Spleen (tissue), 11 donors: ENCODE data around the gene DUSP16. TPM values are rescaled to one million over a fixed set of nuclear protein-coding genes. Genes with fewer than 3 reads are reported as not detected.
"Not testable (repeated sequence)": the region's sequence is repeated elsewhere in the genome, so short reads cannot be mapped to it uniquely, and the experiment has no call there.

ENCODE experiments used
- DNase-seq: peaks from one replicate; pipeline ENCODE4 v3.0.0-alpha.2; 2020
- H3K27ac ChIP-seq, 8 donors: fragments of 200-600 bp; sonication (generic) in 7 of 8; 1 replicate in 4 of 8; 2 replicates in 4 of 8; pipeline versions ENCODE4 v1.5.0 to v1.8.0; 2016 to 2021; ENCODE audit warnings: inconsistent platforms in 4 of 8, mild to moderate bottlenecking in 4 of 8, moderate library complexity in 1 of 8
- H3K27me3 ChIP-seq, 7 donors: fragments of 200-600 bp; sonication (generic) in 6 of 7; replicated peaks in 1 of 7; 1 replicate in 4 of 7; 2 replicates in 3 of 7; pipeline versions ENCODE4 v1.5.0 to v1.8.0; 2016 to 2021; ENCODE audit warnings: inconsistent platforms in 3 of 7, mild to moderate bottlenecking in 1 of 7
- H3K36me3 ChIP-seq, 6 donors: fragments of 200-600 bp; sonication (generic) in 5 of 6; 1 replicate in 4 of 6; 2 replicates in 2 of 6; pipeline versions ENCODE4 v1.5.0 to v1.8.0; 2016 to 2021; ENCODE audit warnings: inconsistent platforms in 2 of 6
- H3K4me1 ChIP-seq, 6 donors: fragments of 200-600 bp; sonication (generic) in 5 of 6; 1 replicate in 3 of 6; 2 replicates in 3 of 6; pipeline versions ENCODE4 v1.5.0 to v1.8.0; 2016 to 2021; ENCODE audit warnings: inconsistent platforms in 3 of 6
- H3K4me3 ChIP-seq, 8 donors: fragments of 200-600 bp; sonication (generic) in 7 of 8; 1 replicate in 4 of 8; 2 replicates in 4 of 8; pipeline versions ENCODE4 v1.5.0 to v1.8.0; 2016 to 2021; ENCODE audit warnings: inconsistent platforms in 4 of 8, mild to moderate bottlenecking in 4 of 8, moderate library complexity in 2 of 8
- H3K9me3 ChIP-seq, 8 donors: fragments of 200-600 bp; sonication (generic) in 7 of 8; 1 replicate in 4 of 8; 2 replicates in 4 of 8; pipeline versions ENCODE4 v1.5.0 to v1.8.0; 2016 to 2021; ENCODE audit warnings: inconsistent platforms in 4 of 8
- POLR2A ChIP-seq, 3 donors: fragments of 450-650 bp; IDR thresholded peaks; one replicate each; pipeline ENCODE4 v1.5.1; 2017; ENCODE audit warnings: antibody characterized with exemption in 3 of 3, mild to moderate bottlenecking in 1 of 3
- POLR2AphosphoS5 ChIP-seq, 3 donors: sonication (generic); formaldehyde crosslinking; IDR thresholded peaks; one replicate each; pipeline ENCODE4 v1.5.1; 2017; ENCODE audit warnings: antibody characterized with exemption in 3 of 3
- WGBS, 5 donors: extraction: QIAGEN DNeasy Blood & Tissue Kit in 3 of 5; methylation state at CpG; one replicate each; pipeline versions ENCODE4 v1.1.5 to v1.1.7; 2013 to 2018; 5-methylcytosine and 5-hydroxymethylcytosine counted together
- intact Hi-C: fragments of 100-400 bp; cut with DNase I; formaldehyde crosslinking; loops from one replicate; pipeline ENCODE4 v1.15.0; 2023; ENCODE audit warnings: low total_unique reads
- polyA plus RNA-seq, 3 donors: library from polyadenylated mRNA; stranded (reverse); fragments of 200-250 nt; gene quantifications; one replicate each; pipeline ENCODE4 v1.2.1, GENCODE V29; 2013
- total RNA-seq, 7 donors: library from RNA; depleted of rRNA in 3 of 7; stranded (reverse); fragments of >200 nt in 3 of 7; fragmentation: NEBNext Ultra II Directional in 4 of 7; extraction: Animal tissue kit (Norgen Biotek cat#: 25700) in 4 of 7; gene quantifications; one replicate each; pipeline versions ENCODE4 v1.1.0 to v1.2.1, GENCODE V29; 2016 to 2021
- TF ChIP-seq, protein P1 (sequence below), 11 experiments: fragments of 200-600 bp in 7 of 11; fragments of 450-650 bp in 4 of 11; sonication (generic) in 4 of 11; IDR thresholded peaks in 8 of 11; conservative IDR thresholded peaks in 3 of 11; 1 replicate in 7 of 11; 2 replicates in 4 of 11; pipeline versions ENCODE4 v1.4.0 to v1.8.0; 2016 to 2021; ENCODE audit warnings: antibody characterized with exemption in 11 of 11, inconsistent platforms in 4 of 11, mild to moderate bottlenecking in 1 of 11
- donor health status: healthy with polysubstance abuse.
- donor health status: DM: no; HTN: no; CAD: no; lungs with moderate emphysema.
- donor health status: DM: no; HTN: no; CAD: no.
- donor health status: Bipolar disorder and iron deficiency.
- donor health status: healthy.
- donor health status: DM: no; HTN: no; CAD: no.
- donor health status: DM: yes; HTN: yes; CAD: no.

The DUSP16 gene
- total and polyA plus RNA-seq, 10 donors = 2.2 to 43.7 (median 20.8) TPM

DNA sequence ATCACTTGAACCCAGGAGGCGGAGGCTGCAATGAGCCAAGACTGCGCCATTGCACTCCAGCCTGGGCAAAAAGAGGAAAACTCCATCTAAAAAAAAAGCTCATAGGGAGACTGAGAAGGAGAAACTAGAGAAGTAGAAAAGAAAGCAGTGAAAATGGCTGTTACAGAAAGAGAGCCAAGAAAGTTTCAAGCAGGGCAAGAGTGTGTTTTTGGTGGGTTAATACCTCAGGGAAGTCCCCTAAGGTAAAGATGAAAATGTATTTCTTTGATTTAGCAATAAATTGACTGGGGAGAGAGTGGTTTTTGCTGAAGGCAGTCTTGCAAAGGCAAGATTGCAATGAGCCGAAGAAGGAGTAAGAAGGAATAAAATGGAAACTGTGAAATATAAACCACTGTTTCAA lies 10.0 kb upstream of the DUSP16 start:
- TF ChIP-seq, protein P1, sequence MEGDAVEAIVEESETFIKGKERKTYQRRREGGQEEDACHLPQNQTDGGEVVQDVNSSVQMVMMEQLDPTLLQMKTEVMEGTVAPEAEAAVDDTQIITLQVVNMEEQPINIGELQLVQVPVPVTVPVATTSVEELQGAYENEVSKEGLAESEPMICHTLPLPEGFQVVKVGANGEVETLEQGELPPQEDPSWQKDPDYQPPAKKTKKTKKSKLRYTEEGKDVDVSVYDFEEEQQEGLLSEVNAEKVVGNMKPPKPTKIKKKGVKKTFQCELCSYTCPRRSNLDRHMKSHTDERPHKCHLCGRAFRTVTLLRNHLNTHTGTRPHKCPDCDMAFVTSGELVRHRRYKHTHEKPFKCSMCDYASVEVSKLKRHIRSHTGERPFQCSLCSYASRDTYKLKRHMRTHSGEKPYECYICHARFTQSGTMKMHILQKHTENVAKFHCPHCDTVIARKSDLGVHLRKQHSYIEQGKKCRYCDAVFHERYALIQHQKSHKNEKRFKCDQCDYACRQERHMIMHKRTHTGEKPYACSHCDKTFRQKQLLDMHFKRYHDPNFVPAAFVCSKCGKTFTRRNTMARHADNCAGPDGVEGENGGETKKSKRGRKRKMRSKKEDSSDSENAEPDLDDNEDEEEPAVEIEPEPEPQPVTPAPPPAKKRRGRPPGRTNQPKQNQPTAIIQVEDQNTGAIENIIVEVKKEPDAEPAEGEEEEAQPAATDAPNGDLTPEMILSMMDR (IDR thresholded peaks at IDR 0.05 in 8 of 11, conservative IDR thresholded peaks at IDR 0.05 in 3 of 11) = no peak
- TF ChIP-seq POLR2AphosphoS5 (IDR thresholded peaks at IDR 0.05) (no peak), POLR2A (IDR thresholded peaks at IDR 0.05) (no peak)
- H3K9me3 ChIP-seq = no peaks in the 10 kb centered on the region
- H3K36me3 ChIP-seq = no peaks in the 10 kb centered on the region
- DNase-seq = no peak
- 88 to 96% (median 90%) methylated on average over 3 of the region's 3 CpGs for WGBS, 5 donors
- intact Hi-C loops = no loop called here
- H3K4me1 ChIP-seq = peaks cover 0 to 6% (median 0%) of the 10 kb centered on the region in 6 donors
- no peaks in the 10 kb centered on the region for H3K27me3 ChIP-seq
- H3K4me3 ChIP-seq = no peak overlapping the region
- no peak overlapping the region for H3K27ac ChIP-seq

DNA sequence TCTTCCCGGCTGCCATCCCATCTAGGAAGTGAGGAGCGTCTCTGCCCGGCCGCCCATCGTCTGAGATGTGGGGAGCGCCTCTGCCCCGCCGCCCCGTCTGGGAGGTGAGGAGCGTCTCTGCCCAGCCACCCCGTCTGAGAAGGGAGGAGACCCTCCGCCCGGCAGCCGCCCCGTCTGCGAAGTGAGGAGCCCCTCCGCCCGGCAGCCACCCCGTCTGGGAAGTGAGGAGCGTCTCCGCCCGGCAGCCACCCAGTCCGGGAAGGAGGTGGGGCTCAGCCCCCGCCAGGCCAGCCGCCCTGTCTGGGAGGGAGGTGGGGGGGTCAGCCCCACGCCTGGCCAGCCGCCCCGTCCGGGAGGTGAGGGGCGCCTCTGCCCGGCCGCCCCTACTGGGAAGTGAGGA lies 3.3 kb upstream of the DUSP16 start:
- H3K27ac ChIP-seq, intact Hi-C loops, H3K27me3 ChIP-seq, H3K36me3 ChIP-seq, H3K9me3 ChIP-seq, H3K4me3 ChIP-seq, DNase-seq: not testable (repeated sequence)
- peaks cover 5 to 22% (median 16%) of the 10 kb centered on the region in 6 donors for H3K4me1 ChIP-seq
- 80 to 98% (median 97%) methylated on average over 1 to 22 of the region's 32 CpGs for WGBS, 5 donors

DNA sequence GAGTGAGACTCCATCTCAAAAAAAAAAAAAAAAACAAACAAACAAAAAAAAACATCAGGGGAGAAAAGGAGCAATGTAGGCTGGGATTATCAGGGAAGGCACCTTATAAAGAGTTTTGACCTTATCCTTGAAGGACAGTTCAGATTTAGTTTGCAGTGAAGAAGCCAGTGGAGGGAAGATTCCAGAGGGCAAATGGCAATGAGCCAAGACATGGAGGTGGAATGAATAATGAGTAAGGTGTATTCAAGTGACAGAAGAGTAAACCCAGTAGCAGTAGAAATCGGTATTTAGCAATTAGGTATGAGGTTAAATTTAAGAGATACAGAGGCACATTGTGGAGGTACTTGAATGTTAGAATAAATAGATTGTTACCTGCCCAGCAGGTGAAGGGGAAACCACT lies 2.2 kb upstream of the DUSP16 start:
- Histone ChIP-seq H3K4me3 (no peak overlapping the region), H3K36me3 (no peaks in the 10 kb centered on the region), H3K27me3 (no peaks in the 10 kb centered on the region), H3K27ac (no peak overlapping the region), H3K4me1 (peaks cover 6 to 33% (median 24%) of the 10 kb centered on the region in 6 donors), H3K9me3 (peaks cover 0 to 5% (median 0%) of the 10 kb centered on the region in 8 donors)
- intact Hi-C loops = loop anchor here (5.0 kb wide), 1 partner anchor 188 kb away; no protein-coding TSS in a partner anchor
- TF ChIP-seq, protein P1 (IDR thresholded peaks at IDR 0.05 in 8 of 11, conservative IDR thresholded peaks at IDR 0.05 in 3 of 11) = no peak
- TF ChIP-seq POLR2A (IDR thresholded peaks at IDR 0.05) = no peak
- TF ChIP-seq POLR2AphosphoS5 (IDR thresholded peaks at IDR 0.05) = no peak
- WGBS, 5 donors = 92 to 97% (median 92%) methylated on average over 1 of the region's 1 CpG
- DNase-seq = no peak

DNA sequence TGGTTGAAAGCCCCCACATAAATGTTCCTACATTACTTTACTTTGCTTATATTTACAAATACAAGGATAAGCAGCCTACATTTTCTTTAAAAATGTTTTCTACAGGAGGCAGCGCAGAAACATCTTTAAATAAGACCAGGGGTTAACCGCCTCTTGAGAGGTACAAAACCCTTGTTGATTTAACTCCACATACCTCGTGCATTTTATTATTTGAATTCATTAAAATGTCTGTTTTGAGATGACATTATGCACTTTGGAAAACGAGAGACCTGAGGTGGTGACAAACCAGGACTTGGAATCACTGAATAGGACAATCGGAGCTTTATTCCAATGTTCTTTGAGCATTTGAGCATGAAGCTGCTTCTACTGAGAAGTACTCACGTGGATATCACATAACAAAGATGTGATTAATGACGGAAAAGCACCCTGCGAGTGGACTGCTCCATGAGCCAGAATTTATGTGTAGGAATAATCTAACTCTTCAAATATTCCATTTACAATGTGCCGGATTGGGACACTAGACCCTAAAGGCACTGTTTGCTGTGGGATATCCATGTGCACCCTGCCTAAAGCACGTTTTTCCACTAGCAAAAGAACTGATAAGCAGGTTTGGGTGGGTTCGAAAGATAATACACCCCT lies 746 bp upstream of the DUSP16 start:
- intact Hi-C loops = loop anchor here (5.0 kb wide), 1 partner anchor 186 kb away; no protein-coding TSS in a partner anchor
- Histone ChIP-seq H3K4me1 (peaks cover 11 to 43% (median 29%) of the 10 kb centered on the region in 6 donors), H3K4me3 (peak overlapping the region in 7 of 8 donors; percentile 39 to 77 (median 62)), H3K9me3 (peaks cover 0 to 5% (median 0%) of the 10 kb centered on the region in 8 donors), H3K27me3 (no peaks in the 10 kb centered on the region), H3K27ac (peak overlapping the region; percentile 81 to 99 (median 98)), H3K36me3 (no peaks in the 10 kb centered on the region)
- 66 to 77% (median 69%) methylated on average over 11 of the region's 11 CpGs for WGBS, 5 donors
- DNase-seq = no peak
- TF ChIP-seq POLR2A (IDR thresholded peaks at IDR 0.05) (no peak), POLR2AphosphoS5 (IDR thresholded peaks at IDR 0.05) (no peak)
- TF ChIP-seq, protein P1 (IDR thresholded peaks at IDR 0.05 in 8 of 11, conservative IDR thresholded peaks at IDR 0.05 in 3 of 11) = no peak
